Ramos (cell line): ENCODE results near the gene MDGA2.

Source experiments
- in situ Hi-C: fragments of 300-500 bp; cut with MboI; formaldehyde crosslinking; loops from one replicate; pipeline ENCODE4 v1.14.3; 2022; ENCODE audit warnings: low sequenced_read_pairs; ENCODE audit not compliant: unreplicated experiment

The MDGA2 gene

GRCh38 chr14:47675466-47676314 lies at the start of gene MDGA2:
MDGA2 (minus strand) TSS chr14:47675605.
- in situ Hi-C loops = no loop called here

DNA sequence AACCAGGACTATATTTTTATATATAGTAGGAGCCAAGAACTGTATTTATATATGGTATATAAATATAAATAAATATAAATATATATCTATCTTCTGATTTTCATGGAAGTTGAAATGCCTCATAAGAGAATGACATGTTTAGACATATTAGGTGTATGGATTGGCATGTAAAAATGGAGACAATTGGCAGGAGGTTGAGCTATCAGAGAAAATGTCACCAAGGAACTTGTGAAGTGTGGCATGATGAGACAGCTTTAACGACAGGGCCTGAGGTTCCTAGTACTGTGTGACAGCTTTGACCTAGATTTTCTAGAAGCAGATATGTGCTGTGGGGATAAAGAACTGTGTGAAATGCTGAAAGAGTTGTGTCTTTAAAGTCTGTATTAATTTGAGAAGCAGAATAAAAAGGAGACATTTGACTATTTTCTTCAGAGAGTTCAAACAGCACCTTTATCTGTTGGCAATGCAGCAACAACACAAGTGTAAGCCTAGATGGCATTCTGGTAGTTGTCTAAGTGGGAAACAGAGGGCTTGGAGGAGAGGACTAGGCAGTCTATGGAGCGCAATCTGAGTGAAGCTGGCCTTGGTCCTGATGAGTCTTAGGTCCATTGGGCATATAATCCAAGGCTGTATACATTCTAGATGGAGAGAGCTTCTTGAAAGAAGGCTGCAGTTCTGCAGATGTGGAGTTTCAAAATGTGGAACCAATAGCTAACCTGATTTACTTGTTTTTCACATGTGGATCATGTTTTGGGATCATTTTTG lies 47.7 kb upstream of the MDGA2 start:
- in situ Hi-C loops = no loop called here

DNA sequence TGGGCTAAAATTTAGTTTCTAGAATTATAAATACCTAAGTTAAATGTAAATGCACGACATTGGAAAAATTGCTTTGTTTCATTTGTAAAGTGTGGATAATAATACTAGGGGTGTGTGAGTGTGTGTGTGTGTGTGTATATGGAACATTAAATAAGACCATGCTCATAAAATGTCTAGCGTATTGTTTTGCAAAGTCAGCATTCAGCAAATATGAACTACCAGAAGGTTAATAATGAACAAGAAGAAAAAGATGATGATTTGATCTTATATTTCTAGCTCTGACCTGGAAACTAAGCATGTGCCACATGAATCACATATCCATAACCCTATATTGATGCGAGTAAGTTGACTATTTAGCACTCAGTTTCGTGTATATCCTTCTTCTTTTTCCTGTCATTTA lies 44.9 kb upstream of the MDGA2 start:
- in situ Hi-C loops = no loop called here

DNA sequence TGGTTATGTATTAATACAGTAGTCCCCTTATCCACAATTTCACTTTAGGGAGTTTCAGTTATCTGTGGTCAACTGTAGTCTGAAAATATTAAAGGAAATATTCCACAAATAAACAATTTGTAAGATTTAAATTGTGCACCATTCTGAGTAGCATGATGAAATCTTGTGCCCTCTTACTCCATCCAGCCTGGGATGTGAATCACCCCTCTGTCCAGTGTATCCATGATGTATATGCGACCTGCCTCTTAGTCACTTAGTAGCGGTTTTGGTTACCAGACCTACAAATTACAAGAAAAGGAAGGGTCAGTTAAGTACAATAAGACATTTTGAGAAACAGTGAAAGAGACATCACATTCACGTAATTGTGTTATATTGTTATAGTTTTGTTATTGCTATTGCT lies 39.9 kb upstream of the MDGA2 start:
- in situ Hi-C loops = no loop called here

GRCh38 chr14:47710581-47710980 lies 35.2 kb upstream of the MDGA2 start:
- in situ Hi-C loops = no loop called here

- in situ Hi-C loops = no loop called here
Measured at GRCh38 chr14:47705683-47706082, 30.3 kb upstream of the MDGA2 start.

DNA sequence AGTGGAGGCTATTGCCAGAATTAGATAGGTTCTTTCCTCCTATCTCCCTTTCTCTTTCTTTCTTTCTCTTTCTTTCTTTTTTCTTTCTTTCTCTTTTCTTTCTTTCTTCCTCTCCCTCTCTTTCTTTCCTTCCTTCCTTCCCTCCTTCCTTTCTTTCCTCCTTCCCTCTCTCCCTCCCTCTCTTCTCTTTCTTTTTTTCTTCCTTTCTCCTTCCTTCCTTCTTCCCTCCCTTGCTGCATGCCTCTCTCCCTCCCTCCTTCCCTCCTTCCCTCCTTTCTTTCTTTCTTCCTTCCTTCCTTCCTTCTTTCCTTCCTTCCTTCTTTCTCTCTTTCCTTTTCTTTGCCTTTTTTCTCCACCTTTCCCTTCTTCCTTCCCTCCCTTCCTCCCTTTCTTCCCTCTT lies 16.4 kb upstream of the MDGA2 start:
- in situ Hi-C loops = no loop called here

GRCh38 chr14:47678993-47679392 lies 3.6 kb upstream of the MDGA2 start:
- in situ Hi-C loops = no loop called here

GRCh38 chr14:47678157-47678556 lies 2.8 kb upstream of the MDGA2 start:
- in situ Hi-C loops = no loop called here

- in situ Hi-C loops = no loop called here
Measured at GRCh38 chr14:47676315-47676617, 861 bp upstream of the MDGA2 start.

- in situ Hi-C loops = no loop called here
Measured at GRCh38 chr14:47674543-47675465, 601 bp downstream of the MDGA2 start.

- in situ Hi-C loops = no loop called here
Measured at GRCh38 chr14:47674148-47674542, 1.3 kb downstream of the MDGA2 start.

GRCh38 chr14:47665337-47666134 lies 9.9 kb downstream of the MDGA2 start:
- in situ Hi-C loops = no loop called here

DNA sequence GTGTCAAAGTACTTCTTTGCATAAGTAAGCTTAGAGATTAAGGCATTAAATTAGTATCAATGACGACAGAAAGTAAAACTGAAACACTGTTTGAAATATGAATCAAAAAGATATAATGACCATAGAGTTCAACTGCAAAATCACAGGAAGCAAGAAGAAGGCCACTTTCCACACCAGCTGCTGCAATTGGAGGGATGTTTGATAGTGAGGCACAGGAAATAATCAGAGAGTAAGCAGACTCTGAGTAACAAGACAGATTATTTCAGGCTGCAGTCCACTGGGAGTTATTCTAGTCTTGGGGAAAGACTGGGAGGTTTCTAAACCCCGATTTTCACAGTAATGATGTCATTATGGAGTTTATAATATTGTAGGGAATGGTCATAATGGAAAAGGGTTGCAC lies 12.9 kb downstream of the MDGA2 start:
- in situ Hi-C loops = no loop called here

DNA sequence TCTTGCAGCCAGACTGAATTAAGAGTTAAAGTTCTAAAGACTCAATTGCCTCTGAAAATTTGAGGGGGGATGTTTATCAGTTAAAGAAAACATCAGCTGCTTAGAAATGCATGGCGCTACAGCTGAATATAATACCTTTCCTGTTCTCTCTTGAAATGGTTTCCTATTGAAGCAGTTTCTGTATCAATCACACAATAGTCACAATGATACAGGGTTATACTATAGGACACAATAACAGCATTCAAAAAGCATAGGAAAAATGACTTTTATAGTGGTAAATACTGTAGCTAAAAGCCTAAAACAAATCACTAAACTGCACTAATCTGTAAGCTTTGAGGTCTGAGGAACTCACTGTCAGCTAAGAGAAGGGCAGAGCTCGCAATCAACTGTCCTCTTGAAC lies 15.2 kb downstream of the MDGA2 start:
- in situ Hi-C loops = no loop called here

GRCh38 chr14:47658041-47658440 lies 17.4 kb downstream of the MDGA2 start:
- in situ Hi-C loops = no loop called here

DNA sequence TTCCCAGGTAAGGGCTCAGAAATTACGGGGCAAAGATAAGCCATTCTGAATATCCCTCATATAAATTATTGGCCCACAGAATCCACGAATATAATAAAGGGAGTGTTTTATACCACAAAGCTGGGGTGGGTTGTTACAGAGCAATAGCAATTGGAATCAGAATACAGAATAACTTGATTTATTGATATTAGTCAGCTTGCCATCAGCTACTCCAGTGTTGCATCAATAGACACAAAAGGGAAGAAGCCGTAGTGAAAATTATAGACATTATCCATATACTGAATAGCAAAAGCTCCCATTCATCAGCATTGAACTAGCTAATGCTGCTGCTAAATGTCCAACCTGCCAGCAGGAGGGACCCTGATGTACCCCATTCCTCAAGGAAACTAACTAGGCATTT lies 18.3 kb downstream of the MDGA2 start:
- in situ Hi-C loops = no loop called here

DNA sequence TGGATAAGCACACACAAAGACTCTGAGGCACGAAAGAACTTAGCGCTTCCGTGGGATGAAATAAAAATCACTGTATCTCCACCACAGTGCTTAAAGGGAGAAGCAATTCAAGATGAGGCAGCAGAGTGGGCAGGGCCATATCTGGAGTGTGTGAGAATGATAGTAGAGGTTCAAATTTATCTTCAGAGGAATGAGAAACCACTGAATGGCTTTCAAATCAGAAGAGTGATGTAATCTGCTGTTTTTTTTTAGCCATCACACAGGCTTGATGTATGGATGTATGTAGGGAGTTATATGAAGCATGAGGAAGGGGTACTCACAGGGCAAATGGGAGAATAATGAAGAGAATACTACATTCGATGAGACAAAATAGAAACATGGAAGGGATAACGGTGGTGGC lies 24.1 kb downstream of the MDGA2 start:
- in situ Hi-C loops = no loop called here

- in situ Hi-C loops = no loop called here
Measured at GRCh38 chr14:47637753-47638152, 37.7 kb downstream of the MDGA2 start.
